Endometrial microvascular endothelial cells (primary cell): Measurements from ENCODE around the gene AFF3. TPM values are rescaled to one million over a fixed set of nuclear protein-coding genes. Genes with fewer than 3 reads are reported as not detected.

Experiments
- in situ Hi-C: cut with HindIII; loops from 2 replicates; pipeline ENCODE4 v1.10.0; 2017; ENCODE audit warnings: low sequenced_read_pairs, low pct_unique_long_range_greater_than_20kb; ENCODE audit errors: inconsistent ontology term
- total RNA-seq: library from RNA; depleted of rRNA; stranded (reverse); fragments of >200 nt; gene quantifications from one replicate; pipeline ENCODE4 v1.2.3, GENCODE V29; 2015; ENCODE audit errors: inconsistent ontology term

Gene AFF3
- total RNA-seq, 1 donor from 2014 or later: 19.5 TPM

- in situ Hi-C loops: no loop called here
These were observed 413.0 kb downstream of the AFF3 start for GRCh38 chr2:99729104-99730025.

GRCh38 chr2:99728166-99728565, 414.2 kb downstream of the AFF3 start:
- in situ Hi-C loops: no loop called here

- in situ Hi-C loops: no loop called here
These were observed 415.2 kb downstream of the AFF3 start for GRCh38 chr2:99727199-99727598.

DNA sequence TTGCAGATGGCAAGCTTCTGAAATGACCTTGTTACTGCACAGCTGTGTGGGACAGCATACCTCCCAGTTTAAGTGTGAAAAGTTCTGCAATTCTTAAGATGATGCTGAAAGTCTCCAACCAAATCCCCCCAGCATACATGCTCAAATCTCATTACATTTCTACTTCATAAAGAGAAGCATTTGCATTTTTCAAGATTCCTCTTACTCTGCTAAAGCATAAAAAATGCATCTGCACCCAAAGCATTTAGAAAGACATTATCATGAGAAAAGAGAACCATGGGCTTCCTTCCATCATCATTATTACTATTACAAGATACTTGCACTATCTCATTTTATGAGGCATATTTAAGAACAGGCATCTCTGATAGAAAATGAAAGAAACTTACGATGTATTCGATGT, 415.7 kb downstream of the AFF3 start:
- in situ Hi-C loops: no loop called here

GRCh38 chr2:99725820-99726219, 416.6 kb downstream of the AFF3 start:
- in situ Hi-C loops: no loop called here

DNA sequence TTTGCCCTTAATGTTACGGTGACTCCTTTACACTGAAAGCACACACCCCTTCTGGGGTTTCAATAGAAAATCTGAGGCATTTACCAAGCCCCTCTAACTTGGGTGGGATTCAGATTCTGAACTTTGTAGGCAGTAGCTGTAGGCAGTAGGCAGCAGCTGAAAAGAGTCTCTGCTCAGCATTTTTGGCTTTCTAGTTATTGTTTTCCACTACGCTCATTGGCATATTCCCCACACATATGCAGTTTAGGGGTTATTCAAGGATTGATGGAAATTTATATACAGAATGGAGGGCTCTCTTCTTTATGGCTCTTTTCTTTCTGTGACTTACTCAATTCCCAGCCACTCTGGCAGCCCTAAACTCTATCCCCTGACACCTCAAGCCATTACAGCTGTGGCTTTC, 419.9 kb downstream of the AFF3 start:
- in situ Hi-C loops: no loop called here

GRCh38 chr2:99719102-99719501, 423.3 kb downstream of the AFF3 start:
- in situ Hi-C loops: no loop called here

- in situ Hi-C loops: no loop called here
These were observed 426.4 kb downstream of the AFF3 start for GRCh38 chr2:99715956-99716355.

DNA sequence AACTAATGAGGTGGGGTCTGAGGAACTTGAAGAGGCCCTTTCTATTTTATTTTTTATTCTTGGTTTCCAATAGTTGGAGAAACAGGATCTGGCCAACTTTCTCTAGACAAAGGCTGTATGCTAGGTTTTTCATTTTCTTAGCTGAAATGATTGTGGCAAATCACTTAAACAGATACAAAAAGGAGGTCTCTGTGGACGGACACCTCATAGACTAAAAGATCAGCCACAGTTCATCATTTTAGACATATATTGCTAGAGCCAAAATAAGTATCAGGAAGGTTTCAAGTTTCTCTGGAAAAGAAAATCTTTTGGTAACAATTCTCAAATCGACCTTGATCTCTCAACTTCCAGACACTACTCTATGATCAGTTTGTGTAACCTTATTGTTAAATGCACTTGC, 428.0 kb downstream of the AFF3 start:
- in situ Hi-C loops: no loop called here

- in situ Hi-C loops: no loop called here
These were observed 431.2 kb downstream of the AFF3 start for GRCh38 chr2:99711144-99711543.

DNA sequence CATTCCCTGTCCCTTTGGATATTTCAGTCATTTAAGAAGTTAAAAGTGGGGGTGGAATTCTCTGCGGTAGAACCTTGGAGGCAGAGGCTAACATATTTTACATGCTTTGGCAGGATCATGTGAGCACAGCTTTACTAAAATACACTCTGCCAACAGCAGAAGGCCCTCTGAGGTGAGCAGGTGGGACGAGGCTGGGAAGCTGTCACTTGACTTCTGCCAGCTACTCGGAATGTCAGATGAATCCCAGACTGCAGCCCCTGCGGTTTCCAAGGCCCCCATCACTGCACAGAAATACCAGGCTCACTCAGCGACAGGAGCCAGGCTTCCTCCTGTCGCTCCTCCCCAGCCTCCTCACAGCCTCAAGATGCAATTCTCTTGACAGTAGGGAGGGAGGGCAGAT, 431.7 kb downstream of the AFF3 start:
- in situ Hi-C loops: no loop called here

DNA sequence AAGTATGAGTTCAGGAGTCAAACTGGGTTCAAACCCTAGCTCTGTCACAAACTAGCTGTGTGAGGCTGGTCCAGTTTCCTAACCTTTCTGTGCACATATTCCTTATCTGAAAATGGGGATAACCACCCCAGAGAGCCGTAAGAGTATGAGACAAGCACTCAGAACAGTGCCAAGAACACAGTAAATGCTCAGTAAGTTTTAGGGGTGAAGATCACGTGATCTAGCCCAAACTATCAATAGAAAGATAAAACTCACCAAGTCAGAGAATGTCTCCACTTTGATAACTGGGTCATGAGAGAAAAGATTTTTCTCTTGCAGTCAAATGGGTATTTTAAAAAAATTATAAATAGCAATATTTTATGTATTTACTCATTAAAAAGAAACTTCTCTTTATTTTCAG, 433.2 kb downstream of the AFF3 start:
- in situ Hi-C loops: no loop called here

- in situ Hi-C loops: no loop called here
These were observed 434.2 kb downstream of the AFF3 start for GRCh38 chr2:99708231-99708630.

DNA sequence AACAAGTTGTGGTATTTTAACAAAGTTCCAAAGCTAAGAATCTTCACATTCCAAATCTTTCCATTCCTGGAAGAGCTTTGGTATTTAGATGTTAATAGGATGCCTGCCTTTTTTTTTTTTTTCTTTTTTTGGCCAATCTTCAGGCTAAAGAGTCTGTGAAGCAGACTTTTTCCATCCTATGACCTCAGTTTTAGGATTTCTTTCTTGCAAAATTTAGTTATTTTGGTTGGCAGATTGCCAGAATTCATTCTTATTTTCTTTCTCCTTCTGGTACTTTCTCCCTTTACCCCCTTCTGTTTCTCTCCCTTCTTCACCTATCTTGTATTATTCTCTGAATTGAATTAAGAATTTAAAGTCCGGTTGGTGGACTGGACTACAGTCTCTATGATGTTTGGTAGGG, 434.8 kb downstream of the AFF3 start:
- in situ Hi-C loops: no loop called here

GRCh38 chr2:99706735-99707134, 435.7 kb downstream of the AFF3 start:
- in situ Hi-C loops: no loop called here

DNA sequence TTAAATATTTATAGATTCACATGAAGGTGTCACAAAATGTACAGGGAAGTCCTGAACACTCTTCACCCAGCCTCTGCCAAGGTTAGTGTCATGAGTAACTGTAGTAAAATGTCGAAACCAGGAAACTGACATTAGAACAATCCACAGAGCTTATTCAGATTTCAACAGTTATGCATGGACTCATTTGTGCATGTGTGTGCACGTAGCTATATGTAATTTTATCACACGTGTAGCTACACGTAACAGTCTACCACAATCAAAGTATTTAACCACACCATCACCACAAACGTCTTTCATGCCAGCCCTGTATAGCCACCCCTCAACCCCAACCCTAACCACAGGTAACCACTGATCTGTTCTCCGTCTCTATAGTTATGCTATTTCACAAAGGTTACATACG, 440.9 kb downstream of the AFF3 start:
- in situ Hi-C loops: no loop called here

GRCh38 chr2:99700482-99701398, 441.6 kb downstream of the AFF3 start:
- in situ Hi-C loops: no loop called here

DNA sequence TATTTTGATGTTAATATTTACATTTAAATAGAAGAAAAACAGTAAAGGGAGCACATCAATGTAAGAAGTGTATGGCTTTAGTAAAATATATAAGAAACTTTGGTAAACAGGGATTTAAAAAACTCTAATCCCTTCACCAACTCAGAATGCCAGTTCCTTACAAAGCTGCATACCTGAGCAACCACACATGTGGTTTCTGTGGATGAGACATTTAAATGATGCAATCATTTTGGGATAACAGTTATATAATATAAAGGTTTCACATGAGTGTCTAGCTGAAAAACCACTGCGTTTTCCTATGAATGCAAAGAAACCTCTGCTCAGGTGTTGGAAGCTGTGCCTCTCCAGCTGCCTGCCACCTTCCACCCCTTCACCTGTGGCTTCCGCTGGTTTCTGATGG, 443.5 kb downstream of the AFF3 start:
- in situ Hi-C loops: no loop called here

DNA sequence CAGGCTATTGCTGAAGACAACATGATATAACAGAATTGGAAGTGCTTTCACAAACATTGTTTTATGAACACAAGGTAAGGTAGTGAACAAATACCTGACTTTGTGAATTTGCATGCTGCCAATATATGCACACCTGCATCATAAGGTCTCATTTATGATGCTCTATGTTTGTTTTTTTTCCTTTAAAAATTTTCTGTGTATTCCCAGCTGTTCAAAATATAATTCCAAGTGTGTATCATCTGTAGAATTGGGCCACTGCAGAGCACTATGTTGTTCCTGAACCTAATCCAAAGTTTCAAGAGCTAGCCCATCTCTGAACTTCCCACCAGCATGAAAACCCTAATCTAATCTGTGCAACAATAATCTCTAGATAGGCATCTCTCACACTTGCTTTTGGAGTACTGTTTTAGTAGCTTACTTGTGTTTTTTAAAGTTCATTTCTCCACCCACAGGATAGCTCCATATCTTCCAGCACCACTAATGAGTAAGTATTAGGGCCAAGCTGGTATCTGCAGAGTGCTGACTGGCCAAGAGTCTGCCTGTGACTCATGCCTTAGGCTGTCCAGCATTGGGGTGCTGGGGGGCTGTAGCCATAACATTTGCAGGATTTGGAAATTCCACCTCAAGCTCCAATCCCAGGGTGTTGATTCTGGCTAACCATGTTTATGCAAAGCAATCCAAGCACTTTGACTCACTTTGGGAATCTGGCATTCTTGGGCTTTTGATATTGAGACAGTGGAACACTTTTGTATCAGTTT, 444.4 kb downstream of the AFF3 start:
- in situ Hi-C loops: no loop called here
